ENCODE data around the gene DNMBP.
"Not testable (repeated sequence)": the region's sequence is repeated elsewhere in the genome, so short reads cannot be mapped to it uniquely, and the experiment has no call there.

The DNMBP gene

DNA sequence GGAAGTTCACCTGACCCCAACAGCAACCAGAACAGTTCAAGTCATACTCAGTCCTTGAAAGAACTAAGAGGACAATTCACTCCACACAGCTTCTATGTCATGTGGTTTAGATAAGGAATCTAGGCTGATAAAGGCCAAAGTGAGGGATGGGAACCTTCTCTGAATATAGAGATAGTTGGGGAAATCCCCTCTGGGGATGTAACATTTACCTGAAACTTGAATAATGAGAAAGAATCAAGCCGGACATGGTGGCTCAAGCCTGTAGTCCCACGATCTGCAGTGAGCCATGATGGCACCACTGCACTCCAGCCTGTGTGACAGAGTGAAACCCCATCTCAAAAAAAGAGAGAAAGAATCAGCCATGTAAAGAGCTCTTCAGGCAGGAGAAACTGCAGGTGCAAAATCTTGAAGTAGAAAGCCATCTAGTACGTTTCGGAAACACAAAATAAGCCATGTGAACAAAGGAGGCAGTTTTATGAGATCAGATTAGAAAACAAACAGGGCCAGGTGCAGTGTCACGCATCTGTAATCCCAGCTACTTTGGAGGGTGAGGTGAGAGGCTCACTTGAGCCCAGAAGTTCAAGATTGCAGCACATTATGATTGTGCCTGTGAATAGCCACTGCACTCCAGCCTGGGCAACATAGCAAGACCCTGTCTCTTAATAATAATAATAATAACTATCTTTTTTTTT lies 4.5 kb upstream of the DNMBP start:
- no peak for DNase-seq (ENCODE audit: low read depth)

- no peak for DNase-seq (ENCODE audit: low read depth)
Observed at GRCh38 chr10:100013621-100014020, 3.9 kb upstream of the DNMBP start.

GRCh38 chr10:100011906-100012305 lies 2.2 kb upstream of the DNMBP start:
- not testable (repeated sequence) for DNase-seq (ENCODE audit: low read depth)

DNA sequence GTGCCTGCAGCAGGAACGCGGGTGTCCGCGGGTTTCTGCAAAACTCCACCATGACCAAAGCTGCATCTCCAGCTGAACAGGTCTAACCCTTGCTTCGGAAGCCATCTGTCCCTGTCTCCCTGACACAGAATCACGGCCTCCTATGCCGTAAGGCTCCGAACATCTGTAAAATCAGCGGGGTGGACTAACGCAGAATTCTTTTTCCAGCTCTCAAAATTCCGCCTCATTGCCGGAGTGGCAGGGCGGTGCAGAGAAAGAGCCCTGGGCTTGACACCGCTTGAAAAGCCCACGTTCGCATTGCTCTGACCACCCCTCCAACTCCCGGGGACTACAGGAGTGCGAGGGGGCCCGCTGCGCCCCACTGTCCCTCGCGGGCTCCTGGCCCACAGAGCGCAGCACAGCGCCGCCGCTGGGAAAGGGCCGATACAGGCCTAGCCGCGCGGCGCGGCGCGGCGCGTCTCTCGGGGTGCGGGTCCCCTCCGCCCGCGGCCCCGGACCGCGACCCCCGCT lies 409 bp downstream of the DNMBP start:
- DNase-seq (ENCODE audit: low read depth) = peak; percentile 40

GRCh38 chr10:100008708-100009282 lies 952 bp downstream of the DNMBP start:
- no peak for DNase-seq (ENCODE audit: low read depth)

DNA sequence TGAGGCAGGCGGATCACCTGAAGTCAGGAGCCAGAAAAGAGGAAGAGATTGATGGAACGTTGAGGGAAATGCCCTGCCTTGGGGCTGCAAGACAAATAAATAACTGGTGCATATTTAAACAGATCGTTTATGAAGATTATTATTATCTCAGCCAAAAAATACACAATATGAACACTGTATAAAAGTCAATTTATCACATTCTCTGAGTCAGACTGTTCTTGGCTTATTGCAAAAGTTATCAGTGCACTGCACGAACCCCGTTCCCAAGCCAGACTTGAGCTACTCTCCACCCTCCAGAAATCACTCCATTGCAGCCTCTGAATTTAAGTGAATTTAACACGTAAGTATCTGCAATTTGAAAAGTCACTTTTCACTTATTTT lies 1.6 kb downstream of the DNMBP start:
- peak; percentile 82 for DNase-seq (ENCODE audit: low read depth)

DNA sequence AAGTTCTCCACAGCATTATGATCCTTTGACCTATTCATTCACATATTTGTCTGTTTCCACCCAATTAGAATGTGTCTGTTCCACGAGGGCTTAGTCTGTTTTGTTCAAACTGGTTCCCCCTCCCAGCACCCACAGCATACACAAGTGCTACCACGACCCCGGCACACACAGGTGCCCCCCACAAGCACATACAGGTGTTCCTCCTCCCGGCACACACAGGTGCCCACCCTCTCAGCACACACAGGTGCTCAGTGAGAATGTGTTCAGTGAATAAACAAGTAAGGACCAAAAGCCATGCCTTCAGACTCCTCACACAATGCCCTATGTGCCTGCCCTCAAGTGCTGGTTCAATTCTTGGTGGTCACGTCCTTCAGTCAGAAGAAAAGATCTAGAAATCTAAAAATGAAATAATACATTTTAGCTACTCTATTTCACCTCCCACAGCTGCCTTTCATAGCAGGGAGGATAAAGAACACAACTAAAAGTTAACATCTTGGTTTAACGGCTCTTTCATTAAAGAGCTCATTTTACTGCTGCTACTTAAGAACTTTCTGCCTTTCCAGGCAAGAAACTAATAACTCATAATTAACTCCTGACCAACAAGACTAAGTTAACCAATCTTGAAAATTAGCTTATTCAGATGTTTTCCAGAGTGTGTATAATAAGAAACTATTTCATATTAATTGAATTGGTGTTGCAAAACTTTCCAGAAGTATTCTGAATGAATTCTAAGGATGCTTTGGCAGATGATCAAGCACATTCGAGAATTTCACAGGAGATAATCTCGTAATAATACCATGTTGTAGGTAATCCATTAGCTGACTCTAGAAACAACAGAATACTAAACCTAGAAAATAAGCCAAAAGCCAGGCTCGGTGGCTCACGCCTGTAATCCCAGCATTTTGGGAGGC lies 2.3 kb downstream of the DNMBP start:
- DNase-seq (ENCODE audit: low read depth) = peak; percentile 50

- peak; percentile 98 for DNase-seq (ENCODE audit: low read depth)
Observed at GRCh38 chr10:100006243-100006886, 3.4 kb downstream of the DNMBP start.

DNA sequence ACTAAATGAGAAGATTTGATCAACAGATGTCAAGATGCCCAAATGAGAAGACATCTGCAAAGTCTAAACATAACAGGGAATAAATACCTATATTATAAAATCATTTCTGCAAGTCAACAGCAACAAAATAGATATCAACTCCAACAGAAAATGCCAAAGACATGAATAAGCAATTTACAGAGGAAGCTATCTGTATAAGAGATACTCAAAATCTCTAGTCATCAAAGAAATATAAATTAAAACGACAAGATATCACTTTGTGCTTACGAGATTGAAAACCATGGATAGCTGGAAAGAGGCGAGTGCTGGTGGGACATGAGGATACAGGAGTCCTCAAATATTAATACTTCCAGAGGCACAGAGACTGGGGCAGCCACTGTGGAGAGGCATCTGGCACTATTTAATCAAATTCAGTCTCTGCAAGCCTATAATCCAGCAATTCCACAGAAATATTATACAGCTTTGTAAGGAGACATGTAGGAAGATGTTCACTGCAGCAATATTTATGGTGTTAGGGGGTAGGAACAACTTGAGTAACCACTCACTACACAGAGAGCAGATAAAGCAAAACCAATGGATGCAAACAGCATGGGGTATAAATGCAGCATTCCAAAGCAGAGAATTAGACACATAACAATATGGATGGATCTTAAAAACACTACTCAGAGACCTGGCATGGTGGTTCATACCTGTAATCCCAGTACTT lies 4.8 kb downstream of the DNMBP start:
- DNase-seq (ENCODE audit: low read depth) = peak; percentile 50

GRCh38 chr10:100000109-100000644 lies 9.6 kb downstream of the DNMBP start:
- peak; percentile 78 for DNase-seq (ENCODE audit: low read depth)

GRCh38 chr10:99999319-100000108 lies 10.2 kb downstream of the DNMBP start:
- DNase-seq (ENCODE audit: low read depth) = no peak

DNA sequence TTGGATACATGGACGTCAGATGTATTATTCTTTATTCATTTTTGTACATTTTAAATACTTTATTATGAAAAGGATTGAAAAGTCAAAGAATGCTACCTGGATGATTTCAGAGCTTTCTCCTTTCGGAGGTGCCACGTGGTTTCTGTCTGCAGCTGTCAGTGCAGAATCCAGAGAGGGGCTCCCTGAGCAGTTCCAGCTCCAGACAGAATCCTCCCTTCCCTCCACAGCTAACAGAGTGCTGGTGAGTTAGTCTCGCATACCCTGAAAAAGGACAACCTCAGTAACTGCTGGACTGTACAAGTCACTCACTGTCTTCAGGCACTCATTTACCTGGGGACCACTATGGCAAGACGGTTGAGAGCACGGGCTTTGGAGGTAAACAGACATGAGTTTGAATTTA lies 10.9 kb downstream of the DNMBP start:
- DNase-seq (ENCODE audit: low read depth) = no peak

DNA sequence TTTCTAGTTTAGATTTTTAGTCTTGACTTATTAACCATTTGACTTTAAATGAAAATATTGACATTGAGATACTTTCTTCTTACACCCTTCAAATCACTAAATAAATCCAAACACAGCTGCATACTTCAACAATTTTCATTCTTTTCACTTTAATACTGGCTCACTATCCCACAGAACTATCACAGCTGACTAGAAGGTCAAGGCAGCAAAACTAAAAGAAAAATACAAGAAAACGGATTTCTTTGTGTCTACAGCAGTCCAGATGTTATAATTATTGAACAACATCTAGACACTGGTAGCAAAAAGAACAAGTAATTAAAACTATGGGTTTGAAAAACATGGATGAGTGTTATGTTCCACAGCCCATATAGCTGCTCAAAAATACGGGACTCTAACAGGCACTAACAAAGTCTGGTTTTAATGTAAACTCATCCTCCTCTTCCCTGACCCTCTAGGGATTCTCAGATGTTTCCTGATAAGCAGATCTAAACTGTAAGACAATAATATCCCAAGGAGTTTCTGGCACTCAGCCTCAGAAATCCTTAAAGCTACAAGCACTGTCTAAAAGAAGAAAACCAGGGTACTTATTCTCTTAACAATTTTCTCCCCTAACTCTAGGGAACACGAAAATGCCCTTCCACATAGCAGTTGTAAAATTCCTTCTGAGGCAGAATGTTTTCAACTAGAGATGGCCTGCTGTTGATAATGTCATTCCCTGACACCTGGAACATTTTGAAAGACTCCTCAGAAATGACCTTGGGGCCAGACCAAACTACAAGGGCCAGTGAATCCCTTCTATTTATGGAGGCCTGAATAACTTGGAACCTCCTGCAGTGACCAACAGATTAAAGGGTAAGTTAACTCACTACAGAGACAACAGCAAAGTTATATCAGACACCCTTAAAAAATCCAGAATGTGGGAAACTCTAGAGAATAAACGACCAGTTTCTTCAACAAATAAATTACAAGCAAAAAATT lies 12.8 kb downstream of the DNMBP start:
- DNase-seq (ENCODE audit: low read depth) = peak; percentile 71

DNA sequence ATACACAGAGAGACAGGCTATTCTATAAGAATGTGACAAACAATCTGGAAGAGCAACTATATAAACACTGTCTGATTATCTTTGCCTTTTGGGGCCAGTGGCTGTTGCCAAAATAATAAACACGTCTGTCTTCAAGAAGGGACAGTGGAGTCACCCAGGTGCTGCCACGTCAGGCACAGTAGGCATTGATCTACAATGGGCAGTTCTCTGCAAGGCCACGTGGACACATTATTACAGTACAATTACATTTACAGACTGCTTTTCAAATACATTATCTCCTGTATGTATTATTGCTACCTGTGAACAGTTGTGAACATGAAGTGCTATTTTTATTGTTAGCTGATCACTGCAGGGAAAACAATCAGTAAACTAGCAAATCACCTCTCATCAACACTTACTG lies 14.0 kb downstream of the DNMBP start:
- DNase-seq (ENCODE audit: low read depth) = no peak

GRCh38 chr10:99995269-99995668 lies 14.5 kb downstream of the DNMBP start:
- no peak for DNase-seq (ENCODE audit: low read depth)

GRCh38 chr10:99994801-99995200 lies 14.9 kb downstream of the DNMBP start:
- no peak for DNase-seq (ENCODE audit: low read depth)

- peak; percentile 91 for DNase-seq (ENCODE audit: low read depth)
Observed at GRCh38 chr10:99993701-99994689, 15.8 kb downstream of the DNMBP start.

DNA sequence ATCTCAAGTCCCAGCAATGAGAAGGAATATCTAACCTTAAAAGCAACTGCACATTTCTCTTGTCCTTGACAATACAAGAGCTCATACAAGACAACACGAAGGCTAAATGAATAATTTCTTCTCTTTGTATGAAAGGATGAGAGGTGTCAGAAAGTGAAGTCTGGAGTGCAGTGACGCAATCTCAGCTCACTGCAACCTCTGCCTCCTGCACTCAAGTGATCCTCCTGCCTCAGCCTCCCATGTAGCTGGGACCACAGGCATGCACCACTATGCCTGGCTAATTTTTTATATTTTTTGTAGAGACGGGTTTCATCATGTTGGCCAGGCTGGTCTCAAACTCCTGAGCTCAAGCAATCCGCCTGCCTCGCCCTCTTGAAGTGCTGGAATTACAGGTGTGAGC lies 24.1 kb downstream of the DNMBP start:
- DNase-seq (ENCODE audit: low read depth) = not testable (repeated sequence)

Measured in amniotic epithelial cell (primary cell).